A673 (cell line): ENCODE data around the gene AIP. TPM values are rescaled to one million over a fixed set of nuclear protein-coding genes. Genes with fewer than 3 reads are reported as not detected.
A peak's percentile ranks its signal among the peaks of the same experiment; 100 is the strongest.

ENCODE experiments used
- BruUV-seq: library from RNA; stranded (reverse); fragments of 400-500 nt; replicated peaks from 2 replicates; lab custom pipeline; 2021; lab: Mats Ljungman, UMichigan
- CTCF ChIA-PET: fragments of 300-600 bp; sonication (Branson Sonifier 250); formaldehyde crosslinking; loops from one replicate; lab custom pipeline; 2022; ENCODE audit warnings: antibody characterized with exemption; lab: Charles Lee
- POLR2A ChIA-PET: fragments of 300-600 bp; sonication (Branson Sonifier 250); formaldehyde crosslinking; loops from one replicate; lab custom pipeline; 2022; ENCODE audit warnings: antibody characterized with exemption; ENCODE audit not compliant: low non-redundant PET; lab: Charles Lee
- DNase-seq: peaks from one replicate; pipeline ENCODE4 v3.0.0-alpha.2; 2015; ENCODE audit warnings: low spot score
- H3K27ac ChIP-seq: fragments of 200-600 bp; sonication (generic); 2 replicates; pipeline ENCODE4 v1.5.1; 2016; ENCODE audit warnings: mixed run types, low read depth, mild to moderate bottlenecking, mixed read lengths, antibody characterized with exemption, low read length; ENCODE audit not compliant: poor library complexity, severe bottlenecking
- H3K27me3 ChIP-seq: fragments of 200-600 bp; sonication (generic); replicated peaks from 2 replicates; pipeline ENCODE4 v1.6.1; 2017; ENCODE audit warnings: mixed run types, low read depth, mild to moderate bottlenecking, mixed read lengths, antibody characterized with exemption, low read length; ENCODE audit not compliant: insufficient read depth, poor library complexity
- H3K36me3 ChIP-seq: fragments of 200-600 bp; sonication (generic); 2 replicates; pipeline ENCODE4 v1.6.1; 2016; ENCODE audit warnings: mixed run types, mild to moderate bottlenecking, mixed read lengths, antibody characterized with exemption, low read length; ENCODE audit not compliant: insufficient read depth, poor library complexity, severe bottlenecking
- H3K4me1 ChIP-seq: fragments of 200-600 bp; sonication (generic); 2 replicates; pipeline ENCODE4 v1.6.1; 2017; ENCODE audit warnings: mixed run types, mild to moderate bottlenecking, mixed read lengths, antibody characterized with exemption, low read length; ENCODE audit not compliant: insufficient read depth, poor library complexity, severe bottlenecking
- H3K4me3 ChIP-seq: fragments of 200-600 bp; sonication (generic); 2 replicates; pipeline ENCODE4 v1.5.1; 2016; ENCODE audit warnings: low read depth, mixed run types, mild to moderate bottlenecking, mixed read lengths, low read length; ENCODE audit not compliant: poor library complexity, severe bottlenecking
- H3K9me3 ChIP-seq: fragments of 200-600 bp; sonication (generic); 2 replicates; pipeline ENCODE4 v1.6.1; 2016; ENCODE audit warnings: mixed run types, low read depth, mild to moderate bottlenecking, mixed read lengths, antibody characterized with exemption, low read length; ENCODE audit not compliant: poor library complexity, severe bottlenecking
- CTCF ChIP-seq: fragments of 300-800, 200-600 bp; sonication (generic); conservative IDR thresholded peaks from 2 replicates; pipeline ENCODE4 v1.5.1; 2017; ENCODE audit warnings: low read depth, mild to moderate bottlenecking, antibody characterized with exemption, low read length, moderate library complexity, mixed read lengths
- EZH2 ChIP-seq: fragments of 200-600 bp; sonication (generic); IDR thresholded peaks from 2 replicates; pipeline ENCODE4 v1.6.1; 2017; ENCODE audit warnings: borderline replicate concordance, low read depth, mild to moderate bottlenecking, mixed read lengths, antibody characterized with exemption, low read length; ENCODE audit not compliant: poor library complexity, severe bottlenecking
- intact Hi-C: fragments of 100-400 bp; cut with micrococcal nuclease; formaldehyde crosslinking; loops from one replicate; pipeline ENCODE4 v1.10.0; 2022; ENCODE audit not compliant: unreplicated experiment
- total RNA-seq: library from RNA; stranded (reverse); gene quantifications from 2 replicates; pipeline ENCODE4 v1.2.3, GENCODE V29; 2021

AIP gene
- total RNA-seq, 1 experiment from 2014 or later: 66.0 TPM

GRCh38 chr11:67492801-67493547, 10.1 kb downstream of the AIP start:
- ChIA-PET CTCF (no interaction called here), POLR2A (no interaction called here)
- H3K4me1 ChIP-seq: no peaks in the 10 kb centered on the region
- H3K27ac ChIP-seq: no peak overlapping the region
- BruUV-seq: no TSS peak
- no peak overlapping the region for H3K4me3 ChIP-seq
- no peaks in the 10 kb centered on the region for H3K9me3 ChIP-seq
- no peaks in the 10 kb centered on the region for H3K27me3 ChIP-seq
- TF ChIP-seq EZH2 (no peak), CTCF (no peak)
- peak; percentile 43 for DNase-seq
- peaks cover 37% of the 10 kb centered on the region for H3K36me3 ChIP-seq
- intact Hi-C loops: no loop called here

- H3K4me3 ChIP-seq: no peak overlapping the region
- no peaks in the 10 kb centered on the region for H3K27me3 ChIP-seq
- no TSS peak for BruUV-seq
- intact Hi-C loops: no loop called here
- TF ChIP-seq EZH2 (no peak), CTCF (no peak)
- no peaks in the 10 kb centered on the region for H3K4me1 ChIP-seq
- no peaks in the 10 kb centered on the region for H3K9me3 ChIP-seq
- no peak overlapping the region for H3K27ac ChIP-seq
- H3K36me3 ChIP-seq: peaks cover 37% of the 10 kb centered on the region
- no peak for DNase-seq
- CTCF ChIA-PET: no interaction called here
- POLR2A ChIA-PET: no interaction called here
These were observed 10.9 kb downstream of the AIP start for GRCh38 chr11:67493548-67494370.

GRCh38 chr11:67494371-67495233, 11.8 kb downstream of the AIP start:
- CTCF ChIA-PET: no interaction called here

More at GRCh38 chr11:67494371-67495233, 11.8 kb downstream of the AIP start:
- POLR2A ChIA-PET: no interaction called here
- no peak for DNase-seq
- Histone ChIP-seq H3K27me3 (no peaks in the 10 kb centered on the region), H3K27ac (no peak overlapping the region), H3K4me3 (no peak overlapping the region), H3K9me3 (no peaks in the 10 kb centered on the region), H3K4me1 (no peaks in the 10 kb centered on the region), H3K36me3 (peaks cover 32% of the 10 kb centered on the region)
- no peak for TF ChIP-seq EZH2
- BruUV-seq: no TSS peak
- intact Hi-C loops: no loop called here
